ENCODE results near the gene JADE3.

Gene JADE3

DNA sequence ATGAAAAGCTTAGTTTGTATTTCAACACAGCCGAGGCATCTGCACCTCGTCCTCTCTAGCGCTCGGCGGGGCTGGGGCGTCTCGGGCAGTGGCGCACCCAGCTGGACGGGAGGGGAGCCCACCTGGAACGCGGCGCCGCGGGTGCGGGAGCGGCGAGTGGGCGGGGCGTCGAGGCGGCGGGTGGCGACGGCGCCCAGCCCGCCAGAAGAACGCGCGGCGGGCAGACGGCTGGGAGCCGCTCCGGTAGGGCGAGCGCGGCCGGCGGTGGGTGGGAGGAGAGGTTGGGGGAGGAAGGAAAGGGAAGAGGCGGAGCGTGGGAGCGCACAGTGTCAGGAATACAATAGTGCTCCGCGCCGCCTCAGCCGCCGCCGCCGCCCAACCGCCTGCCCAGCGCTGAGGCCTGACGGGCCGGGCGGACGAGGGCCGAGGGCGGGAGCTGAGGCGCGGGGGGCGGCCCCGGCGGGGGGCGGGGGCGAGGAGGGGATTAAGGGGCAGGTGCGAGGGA is at the start of gene JADE3:
Gene JADE3, plus strand, starts transcription at position 324 of the 505 bp plus-strand sequence. CDS start 72,474 bp downstream, outside the sequence.
- DNase-seq = peak; percentile 59

GRCh38 chrX:46863072-46863471 is 49.1 kb upstream of the JADE3 start:
- no peak for DNase-seq

DNA sequence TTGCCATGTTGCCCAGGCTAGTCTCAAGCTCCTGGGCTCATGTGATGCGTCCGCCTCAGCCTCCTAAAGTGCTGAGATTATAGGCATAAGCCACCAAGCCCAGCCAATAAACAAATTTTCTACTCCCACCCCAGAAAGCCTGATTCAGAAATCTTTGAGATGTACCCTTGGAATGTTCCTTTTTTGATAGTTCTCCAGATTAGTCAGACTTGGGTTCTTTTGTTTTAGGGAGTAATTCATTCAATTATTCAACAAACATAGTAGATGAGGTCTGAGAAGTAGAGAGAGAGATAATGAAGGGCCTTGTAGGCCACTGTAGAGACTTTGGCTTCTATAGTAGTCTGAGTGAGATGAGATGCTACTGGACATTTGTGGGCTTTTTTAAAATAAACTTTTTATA is 47.6 kb upstream of the JADE3 start:
- no peak for DNase-seq

- DNase-seq = no peak
These were observed 46.9 kb upstream of the JADE3 start for GRCh38 chrX:46865281-46865680.

DNA sequence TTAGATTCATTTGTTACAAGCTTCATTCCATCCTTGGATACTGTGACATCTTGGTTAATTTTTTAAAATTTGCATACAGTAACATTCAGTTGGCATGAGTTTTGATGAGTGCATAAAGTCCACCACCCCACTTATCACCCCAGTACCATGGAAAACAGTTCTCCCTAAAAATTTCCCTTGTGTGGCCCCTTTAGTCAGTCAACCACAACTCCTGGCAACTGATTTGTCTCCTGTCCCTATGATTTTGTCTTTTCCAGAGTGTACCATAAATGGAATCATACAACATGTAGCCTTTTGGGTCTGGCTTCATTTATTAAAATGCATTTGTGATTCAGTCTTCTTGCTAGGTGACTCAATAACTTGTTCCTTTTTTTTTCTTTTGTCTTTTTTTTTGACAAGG is 45.5 kb upstream of the JADE3 start:
- DNase-seq = no peak

GRCh38 chrX:46873746-46874145 is 38.5 kb upstream of the JADE3 start:
- no peak for DNase-seq

GRCh38 chrX:46876901-46877300 is 35.3 kb upstream of the JADE3 start:
- no peak for DNase-seq

GRCh38 chrX:46882266-46882665 is 30.0 kb upstream of the JADE3 start:
- no peak for DNase-seq

DNA sequence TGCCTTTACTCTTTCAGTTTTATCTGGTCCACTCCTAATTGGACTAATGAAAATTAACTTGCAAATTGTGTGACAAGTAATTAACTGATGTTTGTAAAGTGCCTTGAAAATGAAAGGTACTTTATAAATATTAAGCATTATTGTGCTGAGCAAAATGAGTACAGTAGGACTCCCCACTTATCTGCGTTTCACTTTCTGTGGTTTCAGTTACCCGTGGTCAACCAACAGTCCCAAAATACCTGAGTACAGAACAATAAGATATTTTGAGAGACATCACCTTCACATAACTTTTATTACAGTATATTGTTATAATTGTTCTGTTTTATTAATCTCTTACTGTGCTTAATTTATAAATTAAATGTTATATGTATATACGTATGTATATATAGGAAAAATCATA is 27.4 kb upstream of the JADE3 start:
- DNase-seq = no peak

DNA sequence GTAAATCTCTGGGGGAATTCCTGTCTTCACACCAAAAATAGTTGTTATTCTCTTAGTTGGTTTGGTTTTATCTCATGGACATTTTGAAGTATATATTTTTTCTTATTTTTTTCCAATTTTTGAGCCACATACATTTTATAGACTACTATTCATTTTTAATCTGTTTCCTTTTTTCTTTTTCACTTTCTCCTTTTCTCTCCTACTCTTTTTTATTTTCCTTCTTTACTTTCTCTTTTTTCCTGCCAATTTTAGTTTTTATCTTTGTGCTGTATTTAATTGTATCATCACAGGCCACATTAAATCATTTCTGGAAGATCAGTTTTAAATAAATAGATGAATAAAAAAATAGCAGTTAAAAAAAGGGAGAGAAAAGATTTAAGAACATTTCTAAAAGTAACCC is 14.0 kb upstream of the JADE3 start:
- DNase-seq = no peak

- DNase-seq = peak; percentile 67
These were observed 8.6 kb upstream of the JADE3 start for GRCh38 chrX:46903458-46904242.

DNA sequence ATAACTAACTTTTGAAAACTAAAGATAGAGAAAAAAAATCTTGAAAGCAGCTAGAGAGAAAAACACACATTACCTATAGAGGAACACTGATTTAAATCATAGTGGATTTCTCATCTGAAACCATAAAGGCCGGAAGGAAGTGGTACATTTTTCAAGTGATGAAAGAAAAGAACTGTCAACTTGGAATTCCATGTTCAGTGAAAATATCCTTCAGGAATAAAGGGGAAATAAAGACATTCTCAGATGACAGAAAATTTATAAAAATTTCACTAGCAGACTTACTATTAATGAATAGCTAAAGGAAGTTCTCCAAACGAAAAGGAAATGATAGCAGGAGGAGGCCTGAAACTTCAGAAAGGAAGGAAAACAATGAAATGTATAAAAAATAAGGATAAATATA is 7.6 kb upstream of the JADE3 start:
- no peak for DNase-seq

- no peak for DNase-seq
These were observed 1.8 kb upstream of the JADE3 start for GRCh38 chrX:46910415-46910814.

- peak; percentile 75 for DNase-seq
These were observed 626 bp downstream of the JADE3 start for GRCh38 chrX:46912603-46913491.

DNA sequence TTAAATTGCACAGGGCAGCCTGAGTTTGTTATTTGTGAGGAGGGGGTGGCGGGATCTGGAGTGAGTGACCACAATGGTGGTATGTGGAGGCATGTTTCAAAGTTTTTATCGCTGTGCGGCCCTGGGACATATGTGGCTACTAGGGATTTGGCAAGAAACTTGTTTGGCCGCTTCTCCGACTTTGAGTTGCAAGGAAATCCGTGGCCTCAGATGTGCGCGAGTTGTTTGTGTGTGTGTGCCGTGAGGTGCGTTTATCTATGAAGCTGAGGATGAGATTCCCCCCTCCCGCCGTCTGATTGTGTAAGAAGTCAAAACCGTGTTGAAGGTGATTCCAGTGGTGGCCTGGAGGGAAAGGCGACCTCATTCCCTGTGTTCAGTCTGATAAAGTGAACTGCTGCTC is 1.4 kb downstream of the JADE3 start:
- DNase-seq = no peak

DNA sequence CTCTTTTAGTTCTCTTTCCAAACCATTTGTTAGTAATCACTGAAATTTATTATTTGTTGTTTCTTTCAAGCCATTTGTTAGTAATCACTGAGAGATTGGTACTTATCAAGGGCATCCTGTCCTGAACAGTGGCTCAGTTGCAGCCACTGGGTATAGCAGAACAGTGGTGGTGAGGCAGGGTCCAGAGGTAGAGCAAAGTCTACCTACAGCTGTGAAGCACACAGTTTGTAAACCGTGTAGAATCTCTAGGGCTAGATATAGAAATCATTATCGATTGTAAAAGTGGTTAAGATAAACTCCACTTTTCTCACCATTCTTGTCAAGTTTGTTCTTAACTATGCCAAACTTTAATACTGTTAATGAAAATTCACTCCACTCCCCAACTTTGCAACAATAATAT is 4.1 kb downstream of the JADE3 start:
- no peak for DNase-seq

DNA sequence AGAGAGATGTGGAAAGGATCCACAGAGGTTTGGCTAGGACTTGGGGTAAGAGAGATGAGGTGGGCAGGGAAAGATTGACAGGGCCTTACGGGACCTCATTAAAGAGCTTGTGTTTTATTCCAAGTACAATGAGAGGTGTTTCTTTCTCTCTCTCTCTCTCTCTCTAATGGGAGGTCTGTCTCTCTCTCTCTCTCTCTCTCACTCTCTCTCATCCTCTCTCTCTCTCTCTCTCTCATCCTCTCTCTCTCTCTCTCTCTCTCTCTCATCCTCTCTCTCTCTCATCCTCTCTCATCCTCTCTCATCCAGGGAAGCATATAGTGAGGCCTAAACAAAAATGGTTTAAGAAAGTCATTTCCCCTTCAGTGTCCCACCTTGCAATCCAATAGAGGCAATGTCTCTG is 5.4 kb downstream of the JADE3 start:
- no peak for DNase-seq

GRCh38 chrX:46918434-46918833 is 6.2 kb downstream of the JADE3 start:
- no peak for DNase-seq

DNA sequence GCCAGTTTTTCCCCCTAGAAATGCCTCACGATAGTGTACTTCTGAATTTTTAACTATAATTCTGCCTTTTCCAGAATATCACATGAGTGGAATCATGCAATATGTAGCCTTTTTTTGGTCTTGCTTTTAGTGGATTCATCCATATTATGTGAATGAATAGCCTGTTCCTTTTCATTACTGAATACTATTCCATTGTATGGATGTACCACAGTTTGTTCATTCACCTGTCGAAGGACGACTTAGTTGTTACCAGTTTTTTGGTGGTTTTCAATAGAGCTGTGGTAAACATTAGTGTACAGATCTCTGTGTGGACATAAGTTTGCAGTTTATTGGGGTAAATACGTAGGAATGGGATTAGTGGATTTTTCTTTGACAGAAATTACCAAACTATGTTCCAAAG is 8.0 kb downstream of the JADE3 start:
- DNase-seq = no peak

DNA sequence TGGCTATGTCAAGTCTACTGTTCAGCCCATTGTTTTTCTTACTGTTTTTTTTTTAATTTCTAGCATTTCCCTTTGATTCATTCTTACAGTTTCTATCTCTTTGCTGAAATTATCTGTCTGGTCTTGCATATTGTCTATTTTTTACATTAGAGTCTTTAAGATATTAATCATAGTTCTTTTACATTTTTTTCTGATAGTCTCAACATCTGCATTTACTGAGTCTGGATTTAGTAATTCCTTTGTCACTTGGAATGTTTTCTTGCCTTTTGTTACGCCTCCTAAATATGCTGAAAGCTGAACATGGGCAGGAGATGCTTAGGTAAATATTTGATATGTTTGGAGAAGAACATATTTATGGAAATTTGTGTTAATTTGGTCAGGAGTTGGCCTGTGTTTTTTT is 10.4 kb downstream of the JADE3 start:
- DNase-seq = no peak

DNA sequence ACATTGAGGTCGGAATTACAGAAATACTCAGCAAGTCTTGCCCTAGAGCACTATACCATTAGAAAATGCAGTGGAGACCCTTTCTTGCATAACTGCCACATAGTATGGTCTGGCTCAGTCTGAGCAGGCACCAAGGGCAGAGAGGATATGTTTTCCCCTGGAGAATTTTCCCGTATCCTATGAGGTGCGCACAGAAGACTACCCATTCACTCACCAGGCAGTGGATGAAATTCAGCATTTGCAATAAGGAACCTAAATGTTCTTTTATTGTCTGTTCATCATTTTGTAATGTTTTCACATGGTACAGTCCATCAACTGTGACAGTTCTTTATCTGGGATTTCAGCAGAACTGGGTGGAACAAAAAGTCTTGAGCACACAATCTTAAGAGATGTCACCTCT is 15.5 kb downstream of the JADE3 start:
- no peak for DNase-seq

DNA sequence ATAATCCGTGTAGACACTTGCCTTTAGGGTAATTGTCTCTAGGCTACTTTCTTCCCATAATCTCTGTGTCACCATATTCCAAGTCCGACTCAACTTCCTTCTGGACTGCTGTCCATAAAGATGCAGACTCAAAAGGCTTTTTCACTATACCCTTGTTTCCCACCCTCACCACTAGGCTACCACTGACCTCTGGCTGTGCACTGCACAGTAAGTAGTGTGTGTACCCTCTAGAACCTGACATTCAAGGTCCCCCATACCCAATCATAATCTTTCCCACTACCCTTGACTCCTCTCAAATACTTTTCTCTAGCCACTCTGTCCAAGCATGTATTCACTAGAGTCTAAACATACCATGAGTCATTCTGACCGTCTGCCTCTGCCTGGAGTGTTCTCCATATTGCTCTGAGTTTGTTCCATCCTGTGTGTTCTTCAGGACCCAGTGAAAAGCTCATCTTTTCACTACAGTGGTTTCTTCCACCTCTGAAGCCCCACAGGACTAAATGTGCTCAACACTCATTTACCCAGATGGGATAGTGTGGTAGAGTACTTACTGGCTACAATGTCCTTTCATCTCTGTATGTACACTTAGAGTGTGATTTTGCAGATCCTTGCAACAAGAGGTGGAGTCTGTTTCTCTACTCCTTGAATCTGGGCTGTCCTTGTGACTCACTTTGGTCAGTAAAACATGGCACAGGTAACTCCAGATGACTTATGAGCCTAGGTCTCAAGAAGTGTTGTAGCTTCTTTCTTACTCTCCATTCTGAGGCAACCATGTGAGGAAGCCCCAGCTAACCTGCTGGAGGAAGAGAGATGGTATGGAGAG is 17.4 kb downstream of the JADE3 start:
- DNase-seq = no peak

DNA sequence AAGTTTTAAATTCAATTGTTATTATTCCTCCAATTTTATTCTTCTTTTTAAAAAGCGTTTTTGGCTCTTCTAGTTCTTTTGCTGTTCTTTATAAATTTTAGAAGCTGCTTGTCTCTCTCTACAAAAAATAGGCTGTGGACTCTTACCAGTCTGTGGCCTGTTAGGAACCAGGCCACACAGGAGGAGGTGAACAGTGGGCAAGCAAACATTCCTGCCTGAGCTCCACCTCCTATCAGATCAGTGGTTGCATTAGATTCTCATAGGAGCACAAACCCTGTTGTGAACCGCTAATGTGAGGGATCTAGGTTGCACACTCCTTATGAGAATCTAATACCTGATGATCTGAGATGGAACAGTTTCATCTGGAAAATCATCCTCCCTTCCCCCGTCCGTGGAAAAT is 23.1 kb downstream of the JADE3 start:
- no peak for DNase-seq

Measured in 8988T (cell line).